GM04503 (cell line): ENCODE data around the gene TECPR1.

Experiments used
- DNase-seq: peaks from one replicate; pipeline ENCODE4 v3.0.0-alpha.2; 2012; ENCODE audit warnings: low read depth

TECPR1 gene

GRCh38 chr7:98210513-98211220, 41.4 kb downstream of the TECPR1 start:
- DNase-seq, result no peak

GRCh38 chr7:98209166-98209920, 42.7 kb downstream of the TECPR1 start:
- no peak for DNase-seq

DNA sequence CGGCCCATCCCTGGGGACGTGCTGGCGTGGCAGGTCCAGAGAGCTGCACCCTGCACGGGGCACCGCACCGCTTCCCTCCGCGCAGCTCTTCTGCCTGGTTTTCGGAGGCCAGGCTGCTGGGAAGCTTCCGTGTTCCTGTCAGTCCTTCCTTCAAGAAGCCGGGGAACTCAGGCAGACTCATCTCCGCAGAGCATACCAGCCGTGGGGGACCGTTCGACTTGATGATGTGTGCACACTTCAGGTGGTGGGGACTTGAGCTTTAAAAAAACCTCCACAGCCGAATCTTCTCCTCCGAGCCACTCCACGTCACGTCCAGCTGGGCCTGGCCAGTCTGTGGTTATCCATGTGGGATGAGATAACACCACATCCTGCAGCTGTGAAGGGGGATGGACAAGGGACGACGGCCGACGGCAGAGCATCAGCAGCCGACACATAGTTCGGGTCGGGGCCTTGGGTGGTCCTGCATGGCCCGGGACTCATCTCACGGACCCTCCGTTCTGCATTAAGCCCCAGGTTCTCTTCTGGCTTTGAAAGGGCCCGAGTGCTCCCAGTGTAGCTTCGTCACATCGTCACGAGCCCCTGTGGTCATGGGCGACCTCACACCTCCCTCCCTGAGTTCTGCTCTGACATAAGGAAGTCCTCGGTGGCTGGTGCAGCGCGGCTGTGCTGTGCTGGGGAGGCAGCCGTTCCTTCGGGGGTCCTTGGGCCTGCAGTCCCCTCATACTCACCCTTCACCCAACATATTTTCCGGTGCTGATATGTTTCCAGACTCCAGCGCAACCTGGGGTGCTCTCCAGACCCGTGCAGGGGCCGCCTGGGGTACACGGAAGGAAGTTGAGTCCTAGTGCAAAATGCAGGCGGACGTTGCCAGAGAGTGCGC, 45.3 kb downstream of the TECPR1 start:
- DNase-seq, result no peak

- no peak for DNase-seq
Measured at GRCh38 chr7:98205162-98205845, 46.7 kb downstream of the TECPR1 start.

DNA sequence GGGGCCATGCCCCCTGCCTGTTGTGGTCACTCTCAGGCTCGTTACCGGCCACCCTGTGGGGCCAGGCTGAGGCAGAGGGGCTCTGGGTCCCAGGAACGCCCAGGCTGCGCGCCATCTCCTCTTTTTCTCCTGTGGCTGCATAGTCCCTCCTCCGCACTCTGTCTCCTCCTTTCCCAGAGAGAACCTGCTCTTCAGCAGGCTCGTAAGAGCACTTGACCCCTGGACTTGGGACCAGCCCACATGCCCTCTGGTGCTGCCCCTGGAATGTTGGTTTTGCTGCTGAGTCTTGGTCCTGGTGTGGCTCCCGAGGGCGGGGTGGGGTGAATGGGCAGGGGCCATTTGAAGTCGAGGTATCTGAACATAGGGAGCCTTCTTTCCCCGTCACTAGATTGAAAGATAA, 47.4 kb downstream of the TECPR1 start:
- no peak for DNase-seq

DNA sequence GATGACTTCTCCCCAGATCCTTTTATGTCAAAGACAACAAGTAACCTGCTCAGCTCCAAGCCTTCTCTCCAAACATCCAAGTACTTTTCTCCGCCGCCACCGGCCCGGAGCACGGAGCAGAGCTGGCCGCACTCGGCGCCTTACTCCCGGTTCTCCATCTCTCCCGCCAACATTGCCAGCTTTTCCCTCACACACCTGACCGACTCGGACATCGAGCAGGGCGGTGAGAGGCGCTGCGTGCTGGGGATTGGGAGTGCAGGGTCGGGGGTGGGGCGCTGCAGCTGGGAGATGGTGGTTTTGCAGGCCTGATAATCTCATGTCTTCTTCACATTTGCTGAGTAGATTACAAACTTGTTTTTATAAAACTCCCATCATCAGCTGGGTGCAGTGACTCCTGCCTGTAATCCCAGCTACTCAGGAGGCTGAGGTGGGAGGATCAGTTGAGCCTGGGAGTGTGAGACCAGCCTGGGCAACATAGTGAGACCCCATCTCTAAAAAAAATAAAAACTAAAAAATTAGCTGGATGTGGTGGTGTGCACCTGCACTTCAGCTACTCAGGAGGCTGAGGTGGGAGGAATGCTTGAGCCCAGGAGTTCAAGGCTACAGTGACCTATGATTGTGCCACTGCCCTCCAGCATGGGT, 47.9 kb downstream of the TECPR1 start:
- no peak for DNase-seq

GRCh38 chr7:98203261-98203963, 48.6 kb downstream of the TECPR1 start:
- DNase-seq, result no peak

GRCh38 chr7:98202367-98203195, 49.5 kb downstream of the TECPR1 start:
- no peak for DNase-seq

GRCh38 chr7:98200364-98200763, 51.7 kb downstream of the TECPR1 start:
- no peak for DNase-seq

DNA sequence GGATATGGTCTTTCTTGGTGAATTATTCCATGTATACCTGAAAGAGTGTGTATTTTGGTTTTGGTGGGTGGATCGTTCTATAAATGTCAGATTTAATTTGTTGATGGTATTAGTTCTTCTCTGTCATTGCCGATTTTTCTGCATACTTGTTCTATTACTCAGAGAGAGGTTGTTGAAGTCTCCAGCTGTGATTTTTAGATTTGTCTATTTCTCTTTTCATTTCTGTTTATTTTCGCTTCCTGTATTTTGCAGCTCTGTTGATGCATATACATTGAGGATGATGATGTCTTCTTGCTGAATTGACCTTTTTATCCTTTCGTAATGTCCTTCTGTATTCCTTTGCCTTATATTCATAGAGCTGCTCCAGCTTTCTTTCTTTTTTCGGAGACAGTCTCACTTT, 52.9 kb downstream of the TECPR1 start:
- DNase-seq, result no peak

- DNase-seq, result no peak
Measured at GRCh38 chr7:98196706-98197605, 55.1 kb downstream of the TECPR1 start.

- no peak for DNase-seq
Measured at GRCh38 chr7:98194672-98195457, 57.2 kb downstream of the TECPR1 start.

DNA sequence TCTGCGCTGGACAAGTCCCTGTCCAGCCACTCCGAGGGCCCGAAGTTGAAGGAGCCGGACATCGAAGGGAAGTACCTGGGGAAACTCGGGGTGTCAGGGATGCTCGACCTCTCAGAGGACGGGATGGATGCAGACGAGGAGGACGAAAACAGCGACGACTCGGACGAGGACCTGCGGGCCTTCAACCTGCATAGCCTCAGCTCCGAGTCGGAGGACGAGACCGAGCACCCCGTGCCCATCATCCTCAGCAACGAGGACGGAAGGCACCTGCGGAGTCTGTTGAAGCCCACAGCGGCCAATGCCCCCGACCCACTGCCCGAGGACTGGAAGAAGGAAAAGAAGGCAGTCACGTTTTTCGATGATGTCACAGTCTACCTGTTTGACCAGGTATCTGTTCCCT, 57.8 kb downstream of the TECPR1 start:
- DNase-seq, result no peak

DNA sequence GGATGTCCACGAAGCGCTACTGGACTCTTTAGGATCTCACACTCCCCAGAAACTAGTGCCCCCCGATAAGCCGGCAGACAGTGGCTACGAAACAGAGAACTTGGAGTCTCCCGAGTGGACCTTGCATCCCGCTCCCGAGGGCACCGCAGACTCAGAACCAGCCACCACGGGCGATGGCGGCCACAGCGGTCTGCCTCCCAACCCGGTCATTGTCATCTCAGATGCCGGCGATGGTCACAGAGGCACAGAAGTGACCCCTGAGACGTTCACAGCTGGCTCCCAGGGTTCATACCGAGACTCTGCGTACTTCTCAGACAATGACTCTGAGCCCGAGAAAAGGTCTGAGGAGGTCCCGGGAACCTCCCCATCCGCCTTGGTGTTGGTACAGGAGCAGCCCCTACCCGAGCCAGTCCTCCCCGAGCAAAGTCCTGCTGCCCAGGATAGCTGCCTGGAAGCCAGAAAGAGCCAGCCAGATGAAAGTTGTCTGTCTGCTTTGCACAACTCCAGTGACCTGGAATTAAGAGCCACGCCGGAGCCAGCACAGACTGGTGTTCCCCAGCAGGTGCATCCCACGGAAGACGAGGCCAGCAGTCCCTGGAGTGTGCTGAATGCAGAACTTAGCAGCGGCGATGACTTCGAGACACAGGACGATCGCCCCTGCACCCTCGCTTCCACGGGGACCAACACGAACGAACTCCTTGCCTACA, 58.4 kb downstream of the TECPR1 start:
- no peak for DNase-seq

- no peak for DNase-seq
Measured at GRCh38 chr7:98192781-98193457, 59.1 kb downstream of the TECPR1 start.

- DNase-seq, result no peak
Measured at GRCh38 chr7:98191668-98192431, 60.2 kb downstream of the TECPR1 start.
